ENCODE measurements around the gene BAK1. TPM values are rescaled to one million over a fixed set of nuclear protein-coding genes. Genes with fewer than 3 reads are reported as not detected.
A peak's percentile ranks its signal among the peaks of the same experiment; 100 is the strongest.

Gene BAK1
- total RNA-seq, 1 experiment from 2014 or later: 18.9 TPM

- no TSS peak for BruUV-seq (replicated peaks)
These were observed 33.2 kb upstream of the BAK1 start for GRCh38 chr6:33613146-33613794.

GRCh38 chr6:33610779-33611732 lies 31.0 kb upstream of the BAK1 start:
- Histone ChIP-seq H3K27me3 (ENCODE audit: insufficient read depth, low read length) (no peaks in the 10 kb centered on the region), H3K4me2 (ENCODE audit: low read length) (no peak overlapping the region), H3K27ac (ENCODE audit: low read depth, low read length) (no peak overlapping the region), H4K20me1 (ENCODE audit: insufficient read depth) (no peaks in the 10 kb centered on the region), H3K9me3 (ENCODE audit: control insufficient read depth in 1 of 2, insufficient read depth in 1 of 2, low read depth in 1 of 2, low read length in 2 of 2) (no peaks in the 10 kb centered on the region), H3K9me2 (ENCODE audit: insufficient read depth) (no peaks in the 10 kb centered on the region), H3K36me3 (ENCODE audit: control insufficient read depth in 1 of 2, insufficient read depth in 2 of 2, low read length in 2 of 2) (no peaks in the 10 kb centered on the region), H3K4me3 (replicated peaks in 1 of 2; ENCODE audit: low read depth in 1 of 2, low read length in 2 of 2) (no peak overlapping the region), H3K9ac (ENCODE audit: low read length) (no peak overlapping the region), H3K4me1 (ENCODE audit: control insufficient read depth in 1 of 2, insufficient read depth in 2 of 2, low read length in 2 of 2) (peaks cover 11 to 79% of the 10 kb centered on the region in 2 experiments), H3K79me2 (ENCODE audit: insufficient read depth, low read length) (no peaks in the 10 kb centered on the region), H2AFZ (ENCODE audit: low read depth, low read length, poor library complexity, severe bottlenecking) (no peak overlapping the region)
- intact Hi-C loops (cut with micrococcal nuclease): no loop called here
- ChIA-PET RAD21 (ENCODE audit: low non-redundant PET in 1 of 2, low total read pairs in 2 of 2, uncharacterized antibody in 2 of 2, unreplicated experiment in 2 of 2) (no interaction called here), CTCF (no interaction called here), POLR2A (no interaction called here)
- ATAC-seq (no peak), DNase-seq (ENCODE audit: low read depth, low spot score) (no peak)
- TF ChIP-seq ELF1 (IDR thresholded peaks at IDR 0.05; ENCODE audit: borderline replicate concordance, low read depth): no peak
- no peak for TF ChIP-seq YY1 (IDR thresholded peaks at IDR 0.05; ENCODE audit: extremely low read depth, insufficient replicate concordance, low read depth, low read length)
- no peak for TF ChIP-seq ZBTB33 (IDR thresholded peaks at IDR 0.05; ENCODE audit: extremely low read depth, insufficient replicate concordance, low read length)
- no peak for TF ChIP-seq POLR2A (IDR thresholded peaks at IDR 0.05; ENCODE audit: borderline replicate concordance, extremely low read depth, insufficient read depth, insufficient read length)
- no peak for TF ChIP-seq EGR1 (IDR thresholded peaks at IDR 0.05; ENCODE audit: low read depth)
- no peak for TF ChIP-seq SIN3A (IDR thresholded peaks at IDR 0.05; ENCODE audit: low read depth)
- no peak for TF ChIP-seq CBX3 (IDR thresholded peaks at IDR 0.05; ENCODE audit: low read depth)
- TF ChIP-seq CEBPB (IDR thresholded peaks at IDR 0.05; ENCODE audit: low read depth): no peak
- no peak for TF ChIP-seq TCF7L2 (IDR thresholded peaks at IDR 0.05; ENCODE audit: borderline replicate concordance, extremely low read depth, insufficient read depth, insufficient read length)
- no peak for TF ChIP-seq ZFX (IDR thresholded peaks at IDR 0.05)
- no peak for TF ChIP-seq ZNF274 (IDR thresholded peaks at IDR 0.05; ENCODE audit: low read depth, low read length)
- TF ChIP-seq RAD21 (IDR thresholded peaks at IDR 0.05; ENCODE audit: low read depth): no peak
- no peak for TF ChIP-seq ATF3 (IDR thresholded peaks at IDR 0.05)
- BruUV-seq (replicated peaks): no TSS peak

More at GRCh38 chr6:33613146-33613794, 33.2 kb upstream of the BAK1 start:
- ChIA-PET CTCF (interaction anchor here (0.8 kb wide), 1 partner anchor 23 kb away, joined by 3 read pairs; no protein-coding TSS in a partner anchor), RAD21 (ENCODE audit: low non-redundant PET in 1 of 2, low total read pairs in 2 of 2, uncharacterized antibody in 2 of 2, unreplicated experiment in 2 of 2) (no interaction called here), POLR2A (interaction anchor here (1.2 kb wide), 1 partner anchor 23 kb away, joined by 3 read pairs; no protein-coding TSS in a partner anchor)
- no peak overlapping the region for H3K4me3 ChIP-seq (replicated peaks in 1 of 2; ENCODE audit: low read depth in 1 of 2, low read length in 2 of 2)
- no peaks in the 10 kb centered on the region for H3K36me3 ChIP-seq (ENCODE audit: control insufficient read depth in 1 of 2, insufficient read depth in 2 of 2, low read length in 2 of 2)
- no peak overlapping the region for H3K27ac ChIP-seq (ENCODE audit: low read depth, low read length)
- H3K4me1 ChIP-seq (ENCODE audit: control insufficient read depth in 1 of 2, insufficient read depth in 2 of 2, low read length in 2 of 2): peaks cover 11 to 58% of the 10 kb centered on the region in 2 experiments
- H3K27me3 ChIP-seq (ENCODE audit: insufficient read depth, low read length): no peaks in the 10 kb centered on the region
- peak overlapping the region; percentile 2 for H2AFZ ChIP-seq (ENCODE audit: low read depth, low read length, poor library complexity, severe bottlenecking)
- TF ChIP-seq POLR2A (IDR thresholded peaks at IDR 0.05; ENCODE audit: borderline replicate concordance, extremely low read depth, insufficient read depth, insufficient read length) (no peak), MAX (IDR thresholded peaks at IDR 0.05) (peak; percentile 80)
- intact Hi-C loops (cut with micrococcal nuclease): no loop called here
- no peaks in the 10 kb centered on the region for H4K20me1 ChIP-seq (ENCODE audit: insufficient read depth)
- H3K4me2 ChIP-seq (ENCODE audit: low read length): peak overlapping the region; percentile 54
- peak overlapping the region; percentile 21; the same call in 1 of the 2 replicates for H3K9ac ChIP-seq (ENCODE audit: low read length)
- no peaks in the 10 kb centered on the region for H3K9me3 ChIP-seq (ENCODE audit: control insufficient read depth in 1 of 2, insufficient read depth in 1 of 2, low read depth in 1 of 2, low read length in 2 of 2)
- H3K79me2 ChIP-seq (ENCODE audit: insufficient read depth, low read length): no peaks in the 10 kb centered on the region
- no peaks in the 10 kb centered on the region for H3K9me2 ChIP-seq (ENCODE audit: insufficient read depth)
- peak; percentile 48 for ATAC-seq
- DNase-seq (ENCODE audit: low read depth, low spot score): no peak

Data from HCT116 (cell line).